Measurements from ENCODE around the gene GCN1. TPM values are rescaled to one million over a fixed set of nuclear protein-coding genes. Genes with fewer than 3 reads are reported as not detected.

Gene GCN1
- total RNA-seq, 1 experiment from 2014 or later = 181 TPM

DNA sequence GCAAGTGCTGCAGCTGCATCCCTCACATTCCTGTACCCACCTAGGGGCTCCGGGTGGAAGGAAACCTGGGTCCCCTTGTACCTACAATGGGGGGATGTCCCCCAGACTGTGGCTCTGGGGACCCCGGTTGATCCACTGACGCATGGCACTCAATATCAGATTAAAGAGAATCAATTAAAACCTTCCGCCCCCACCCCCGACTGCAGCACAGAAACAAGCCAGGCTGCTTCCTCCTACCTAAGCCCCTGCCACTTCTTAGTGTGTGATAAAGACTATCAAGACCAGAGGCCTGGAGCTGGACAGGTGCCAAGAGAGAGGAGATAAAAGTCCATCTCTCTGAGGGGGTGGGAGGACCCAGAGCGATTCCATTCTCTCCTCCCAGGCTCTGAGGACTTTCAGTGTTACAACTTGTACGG is 34.6 kb upstream of the GCN1 start (continued):
- TF ChIP-seq GRHL2 (CRISPR knock-in tag; IDR thresholded peaks at IDR 0.05; ENCODE audit: insufficient replicate concordance, severe bottlenecking) (peak; percentile 96), FOXK1 (CRISPR knock-in tag; IDR thresholded peaks at IDR 0.05) (peak; percentile 51; the same call in 1 of the 2 replicates), TP53 (CRISPR knock-in tag; IDR thresholded peaks at IDR 0.05) (no peak)
- TF ChIP-seq, protein P1, sequence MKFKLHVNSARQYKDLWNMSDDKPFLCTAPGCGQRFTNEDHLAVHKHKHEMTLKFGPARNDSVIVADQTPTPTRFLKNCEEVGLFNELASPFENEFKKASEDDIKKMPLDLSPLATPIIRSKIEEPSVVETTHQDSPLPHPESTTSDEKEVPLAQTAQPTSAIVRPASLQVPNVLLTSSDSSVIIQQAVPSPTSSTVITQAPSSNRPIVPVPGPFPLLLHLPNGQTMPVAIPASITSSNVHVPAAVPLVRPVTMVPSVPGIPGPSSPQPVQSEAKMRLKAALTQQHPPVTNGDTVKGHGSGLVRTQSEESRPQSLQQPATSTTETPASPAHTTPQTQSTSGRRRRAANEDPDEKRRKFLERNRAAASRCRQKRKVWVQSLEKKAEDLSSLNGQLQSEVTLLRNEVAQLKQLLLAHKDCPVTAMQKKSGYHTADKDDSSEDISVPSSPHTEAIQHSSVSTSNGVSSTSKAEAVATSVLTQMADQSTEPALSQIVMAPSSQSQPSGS (CRISPR knock-in tag; IDR thresholded peaks at IDR 0.05; ENCODE audit: borderline replicate concordance, low read depth) = no peak

DNA sequence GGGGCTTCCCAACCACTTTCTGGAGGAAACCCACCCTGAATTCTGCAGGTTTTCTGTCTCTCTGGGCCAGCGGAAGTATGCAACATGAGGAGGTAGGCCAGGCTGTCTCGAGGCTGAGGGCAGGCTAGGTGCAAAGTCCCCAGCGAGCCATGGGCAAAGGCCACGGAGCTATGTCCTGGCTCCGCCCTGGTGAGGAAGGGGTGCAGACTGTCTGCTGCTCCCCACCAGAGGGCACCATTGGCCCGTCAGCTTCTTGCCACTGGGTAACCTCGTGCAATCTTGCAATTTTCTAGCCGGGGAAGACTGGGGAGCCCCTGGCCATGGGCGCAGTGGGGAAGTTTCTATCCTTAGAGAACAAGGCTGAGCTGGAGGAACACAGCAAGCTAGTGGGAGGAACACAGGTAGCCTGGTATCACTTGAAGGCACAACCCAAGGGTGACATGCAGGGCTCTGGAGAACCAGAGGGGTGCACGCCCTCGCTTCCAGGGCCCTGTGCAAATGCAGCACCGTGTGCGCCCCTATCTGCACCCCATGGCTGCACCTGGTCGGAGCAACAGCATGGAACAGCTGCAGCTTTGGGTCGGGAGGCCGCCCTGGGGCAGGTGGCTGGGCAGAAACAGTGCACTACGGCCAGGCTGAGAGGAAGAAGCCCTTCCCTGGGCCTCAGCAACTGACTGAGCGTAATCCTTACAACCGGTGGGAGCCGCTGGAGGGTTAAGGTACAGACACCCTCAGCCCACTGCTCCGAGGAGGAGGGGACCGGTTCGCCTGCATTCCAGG is 34.0 kb upstream of the GCN1 start:
- no peaks in the 10 kb centered on the region for H3K9me3 Mint-ChIP-seq
- H3K4me1 Mint-ChIP-seq = peaks cover 78% of the 10 kb centered on the region
- DNase-seq (ENCODE audit: low spot score) (peak; percentile 96), ATAC-seq (peak; percentile 62)
- ChIA-PET POLR2A (interaction anchor here (0.5 to 7.7 kb wide), 15 partner anchors 9 to 160 kb away, joined by 3 to 198 read pairs (median 5); partner anchors contain the start of genes PXN, RAB35, RNU4-1 and RNU4-2), CTCF (interaction anchor here (0.5 to 10.5 kb wide), 50 partner anchors 8 to 557 kb away, joined by 3 to 717 read pairs (median 5); partner anchors contain the start of genes GCN1, PXN, RAB35 and RNU4-1)
- H3K27me3 Mint-ChIP-seq (ENCODE audit: low read depth) = no peaks in the 10 kb centered on the region; the same call in 1 of the 2 replicates
- H3K27ac Mint-ChIP-seq = peak overlapping the region; percentile 98
- H3K4me3 Mint-ChIP-seq = peak overlapping the region; percentile 55
- H3K36me3 Mint-ChIP-seq = peaks cover 2% of the 10 kb centered on the region; the same call in 1 of the 2 replicates
- TF ChIP-seq ESRRA (CRISPR knock-in tag; IDR thresholded peaks at IDR 0.05; ENCODE audit: borderline replicate concordance) (no peak), MXD4 (CRISPR knock-in tag; IDR thresholded peaks at IDR 0.05; ENCODE audit: borderline replicate concordance) (no peak), TEAD1 (CRISPR knock-in tag; IDR thresholded peaks at IDR 0.05) (peak; percentile 99), GTF2I (CRISPR knock-in tag; conservative IDR thresholded peaks at IDR 0.05) (no peak)
- TF ChIP-seq, protein P2, sequence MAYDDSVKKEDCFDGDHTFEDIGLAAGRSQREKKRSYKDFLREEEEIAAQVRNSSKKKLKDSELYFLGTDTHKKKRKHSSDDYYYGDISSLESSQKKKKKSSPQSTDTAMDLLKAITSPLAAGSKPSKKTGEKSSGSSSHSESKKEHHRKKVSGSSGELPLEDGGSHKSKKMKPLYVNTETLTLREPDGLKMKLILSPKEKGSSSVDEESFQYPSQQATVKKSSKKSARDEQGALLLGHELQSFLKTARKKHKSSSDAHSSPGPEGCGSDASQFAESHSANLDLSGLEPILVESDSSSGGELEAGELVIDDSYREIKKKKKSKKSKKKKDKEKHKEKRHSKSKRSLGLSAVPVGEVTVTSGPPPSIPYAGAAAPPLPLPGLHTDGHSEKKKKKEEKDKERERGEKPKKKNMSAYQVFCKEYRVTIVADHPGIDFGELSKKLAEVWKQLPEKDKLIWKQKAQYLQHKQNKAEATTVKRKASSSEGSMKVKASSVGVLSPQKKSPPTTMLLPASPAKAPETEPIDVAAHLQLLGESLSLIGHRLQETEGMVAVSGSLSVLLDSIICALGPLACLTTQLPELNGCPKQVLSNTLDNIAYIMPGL (CRISPR knock-in tag; IDR thresholded peaks at IDR 0.05) = peak; percentile 9; the same call in 1 of the 2 replicates
- TF ChIP-seq, protein P3, sequence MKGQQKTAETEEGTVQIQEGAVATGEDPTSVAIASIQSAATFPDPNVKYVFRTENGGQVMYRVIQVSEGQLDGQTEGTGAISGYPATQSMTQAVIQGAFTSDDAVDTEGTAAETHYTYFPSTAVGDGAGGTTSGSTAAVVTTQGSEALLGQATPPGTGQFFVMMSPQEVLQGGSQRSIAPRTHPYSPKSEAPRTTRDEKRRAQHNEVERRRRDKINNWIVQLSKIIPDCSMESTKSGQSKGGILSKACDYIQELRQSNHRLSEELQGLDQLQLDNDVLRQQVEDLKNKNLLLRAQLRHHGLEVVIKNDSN (CRISPR knock-in tag; IDR thresholded peaks at IDR 0.05) = no peak
- TF ChIP-seq, protein P4, sequence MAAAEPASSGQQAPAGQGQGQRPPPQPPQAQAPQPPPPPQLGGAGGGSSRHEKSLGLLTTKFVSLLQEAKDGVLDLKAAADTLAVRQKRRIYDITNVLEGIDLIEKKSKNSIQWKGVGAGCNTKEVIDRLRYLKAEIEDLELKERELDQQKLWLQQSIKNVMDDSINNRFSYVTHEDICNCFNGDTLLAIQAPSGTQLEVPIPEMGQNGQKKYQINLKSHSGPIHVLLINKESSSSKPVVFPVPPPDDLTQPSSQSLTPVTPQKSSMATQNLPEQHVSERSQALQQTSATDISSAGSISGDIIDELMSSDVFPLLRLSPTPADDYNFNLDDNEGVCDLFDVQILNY (CRISPR knock-in tag; IDR thresholded peaks at IDR 0.05) = no peak
- TF ChIP-seq, protein P5, sequence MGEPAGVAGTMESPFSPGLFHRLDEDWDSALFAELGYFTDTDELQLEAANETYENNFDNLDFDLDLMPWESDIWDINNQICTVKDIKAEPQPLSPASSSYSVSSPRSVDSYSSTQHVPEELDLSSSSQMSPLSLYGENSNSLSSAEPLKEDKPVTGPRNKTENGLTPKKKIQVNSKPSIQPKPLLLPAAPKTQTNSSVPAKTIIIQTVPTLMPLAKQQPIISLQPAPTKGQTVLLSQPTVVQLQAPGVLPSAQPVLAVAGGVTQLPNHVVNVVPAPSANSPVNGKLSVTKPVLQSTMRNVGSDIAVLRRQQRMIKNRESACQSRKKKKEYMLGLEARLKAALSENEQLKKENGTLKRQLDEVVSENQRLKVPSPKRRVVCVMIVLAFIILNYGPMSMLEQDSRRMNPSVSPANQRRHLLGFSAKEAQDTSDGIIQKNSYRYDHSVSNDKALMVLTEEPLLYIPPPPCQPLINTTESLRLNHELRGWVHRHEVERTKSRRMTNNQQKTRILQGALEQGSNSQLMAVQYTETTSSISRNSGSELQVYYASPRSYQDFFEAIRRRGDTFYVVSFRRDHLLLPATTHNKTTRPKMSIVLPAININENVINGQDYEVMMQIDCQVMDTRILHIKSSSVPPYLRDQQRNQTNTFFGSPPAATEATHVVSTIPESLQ (CRISPR knock-in tag; IDR thresholded peaks at IDR 0.05) = no peak
- TF ChIP-seq, protein P6, sequence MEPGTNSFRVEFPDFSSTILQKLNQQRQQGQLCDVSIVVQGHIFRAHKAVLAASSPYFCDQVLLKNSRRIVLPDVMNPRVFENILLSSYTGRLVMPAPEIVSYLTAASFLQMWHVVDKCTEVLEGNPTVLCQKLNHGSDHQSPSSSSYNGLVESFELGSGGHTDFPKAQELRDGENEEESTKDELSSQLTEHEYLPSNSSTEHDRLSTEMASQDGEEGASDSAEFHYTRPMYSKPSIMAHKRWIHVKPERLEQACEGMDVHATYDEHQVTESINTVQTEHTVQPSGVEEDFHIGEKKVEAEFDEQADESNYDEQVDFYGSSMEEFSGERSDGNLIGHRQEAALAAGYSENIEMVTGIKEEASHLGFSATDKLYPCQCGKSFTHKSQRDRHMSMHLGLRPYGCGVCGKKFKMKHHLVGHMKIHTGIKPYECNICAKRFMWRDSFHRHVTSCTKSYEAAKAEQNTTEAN (CRISPR knock-in tag; IDR thresholded peaks at IDR 0.05) = no peak
- TF ChIP-seq, protein P7, sequence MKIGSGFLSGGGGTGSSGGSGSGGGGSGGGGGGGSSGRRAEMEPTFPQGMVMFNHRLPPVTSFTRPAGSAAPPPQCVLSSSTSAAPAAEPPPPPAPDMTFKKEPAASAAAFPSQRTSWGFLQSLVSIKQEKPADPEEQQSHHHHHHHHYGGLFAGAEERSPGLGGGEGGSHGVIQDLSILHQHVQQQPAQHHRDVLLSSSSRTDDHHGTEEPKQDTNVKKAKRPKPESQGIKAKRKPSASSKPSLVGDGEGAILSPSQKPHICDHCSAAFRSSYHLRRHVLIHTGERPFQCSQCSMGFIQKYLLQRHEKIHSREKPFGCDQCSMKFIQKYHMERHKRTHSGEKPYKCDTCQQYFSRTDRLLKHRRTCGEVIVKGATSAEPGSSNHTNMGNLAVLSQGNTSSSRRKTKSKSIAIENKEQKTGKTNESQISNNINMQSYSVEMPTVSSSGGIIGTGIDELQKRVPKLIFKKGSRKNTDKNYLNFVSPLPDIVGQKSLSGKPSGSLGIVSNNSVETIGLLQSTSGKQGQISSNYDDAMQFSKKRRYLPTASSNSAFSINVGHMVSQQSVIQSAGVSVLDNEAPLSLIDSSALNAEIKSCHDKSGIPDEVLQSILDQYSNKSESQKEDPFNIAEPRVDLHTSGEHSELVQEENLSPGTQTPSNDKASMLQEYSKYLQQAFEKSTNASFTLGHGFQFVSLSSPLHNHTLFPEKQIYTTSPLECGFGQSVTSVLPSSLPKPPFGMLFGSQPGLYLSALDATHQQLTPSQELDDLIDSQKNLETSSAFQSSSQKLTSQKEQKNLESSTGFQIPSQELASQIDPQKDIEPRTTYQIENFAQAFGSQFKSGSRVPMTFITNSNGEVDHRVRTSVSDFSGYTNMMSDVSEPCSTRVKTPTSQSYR (CRISPR knock-in tag; IDR thresholded peaks at IDR 0.05) = peak; percentile 82
- TF ChIP-seq, protein P8, sequence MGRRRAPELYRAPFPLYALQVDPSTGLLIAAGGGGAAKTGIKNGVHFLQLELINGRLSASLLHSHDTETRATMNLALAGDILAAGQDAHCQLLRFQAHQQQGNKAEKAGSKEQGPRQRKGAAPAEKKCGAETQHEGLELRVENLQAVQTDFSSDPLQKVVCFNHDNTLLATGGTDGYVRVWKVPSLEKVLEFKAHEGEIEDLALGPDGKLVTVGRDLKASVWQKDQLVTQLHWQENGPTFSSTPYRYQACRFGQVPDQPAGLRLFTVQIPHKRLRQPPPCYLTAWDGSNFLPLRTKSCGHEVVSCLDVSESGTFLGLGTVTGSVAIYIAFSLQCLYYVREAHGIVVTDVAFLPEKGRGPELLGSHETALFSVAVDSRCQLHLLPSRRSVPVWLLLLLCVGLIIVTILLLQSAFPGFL (CRISPR knock-in tag; IDR thresholded peaks at IDR 0.05; ENCODE audit: borderline replicate concordance) = no peak
- TF ChIP-seq, protein P9, sequence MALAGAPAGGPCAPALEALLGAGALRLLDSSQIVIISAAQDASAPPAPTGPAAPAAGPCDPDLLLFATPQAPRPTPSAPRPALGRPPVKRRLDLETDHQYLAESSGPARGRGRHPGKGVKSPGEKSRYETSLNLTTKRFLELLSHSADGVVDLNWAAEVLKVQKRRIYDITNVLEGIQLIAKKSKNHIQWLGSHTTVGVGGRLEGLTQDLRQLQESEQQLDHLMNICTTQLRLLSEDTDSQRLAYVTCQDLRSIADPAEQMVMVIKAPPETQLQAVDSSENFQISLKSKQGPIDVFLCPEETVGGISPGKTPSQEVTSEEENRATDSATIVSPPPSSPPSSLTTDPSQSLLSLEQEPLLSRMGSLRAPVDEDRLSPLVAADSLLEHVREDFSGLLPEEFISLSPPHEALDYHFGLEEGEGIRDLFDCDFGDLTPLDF (CRISPR knock-in tag; IDR thresholded peaks at IDR 0.05) = no peak
